CD4-positive, alpha-beta memory T cell (primary cell): ENCODE data around the gene CHCT1. TPM values are rescaled to one million over a fixed set of nuclear protein-coding genes. Genes with fewer than 3 reads are reported as not detected.

Experiments
- CTCF ChIA-PET: fragments of 350-600 bp; sonication (Branson Sonifier 250); formaldehyde crosslinking; loops from one replicate; lab custom pipeline; 2021; ENCODE audit warnings: inconsistent platforms; ENCODE audit not compliant: partially characterized antibody; lab: Charles Lee
- POLR2A ChIA-PET: fragments of 350-600 bp; sonication (Branson Sonifier 250); formaldehyde crosslinking; loops from one replicate; lab custom pipeline; 2021; ENCODE audit not compliant: partially characterized antibody; lab: Charles Lee
- DNase-seq, 5 donors: peaks; one replicate each; pipeline versions ENCODE4 v3.0.0 to v3.0.0-alpha.2; 2020 to 2022; ENCODE audit warnings: mixed read lengths in 1 of 5
- H3K27ac ChIP-seq: one replicate; pipeline ENCODE4 v1.7.0; 2013; ENCODE audit warnings: low read depth, low read length
- H3K27me3 ChIP-seq: 2 replicates; pipeline ENCODE4 v1.7.0; 2013; ENCODE audit warnings: mild to moderate bottlenecking, low read length, moderate library complexity; ENCODE audit not compliant: insufficient read depth
- H3K36me3 ChIP-seq: 2 replicates; pipeline ENCODE4 v1.7.0; 2013; ENCODE audit warnings: mild to moderate bottlenecking, low read length, moderate library complexity; ENCODE audit not compliant: insufficient read depth
- H3K4me1 ChIP-seq: 2 replicates; pipeline ENCODE4 v1.7.0; 2013; ENCODE audit warnings: mild to moderate bottlenecking, low read length, moderate library complexity; ENCODE audit not compliant: insufficient read depth
- H3K4me3 ChIP-seq, 2 donors: one replicate each; pipeline ENCODE4 v1.7.0; 2013; ENCODE audit warnings: low read length in 2 of 2, mild to moderate bottlenecking in 1 of 2
- H3K9me3 ChIP-seq, 2 donors: one replicate each; pipeline ENCODE4 v1.7.0; 2013; ENCODE audit warnings: low read length in 2 of 2, control low read depth in 1 of 2; ENCODE audit not compliant: control insufficient read depth in 1 of 2
- H3K27ac Mint-ChIP-seq, 7 donors: one replicate each; pipeline ENCODE4 v1.8.0; 2020 to 2021; ENCODE audit warnings: mixed read lengths in 7 of 7, mild to moderate bottlenecking in 6 of 7, inconsistent platforms in 3 of 7, moderate library complexity in 3 of 7
- H3K27me3 Mint-ChIP-seq, 2 donors: one replicate each; pipeline ENCODE4 v1.8.0; 2020 to 2021; ENCODE audit warnings: mixed read lengths in 2 of 2
- H3K36me3 Mint-ChIP-seq, 2 donors: one replicate each; pipeline ENCODE4 v1.8.0; 2020 to 2021; ENCODE audit warnings: mixed read lengths in 2 of 2, inconsistent platforms in 1 of 2, mild to moderate bottlenecking in 1 of 2
- H3K4me1 Mint-ChIP-seq, 4 donors: one replicate each; pipeline ENCODE4 v1.8.0; 2020 to 2021; ENCODE audit warnings: mixed read lengths in 4 of 4, mild to moderate bottlenecking in 1 of 4
- H3K4me3 Mint-ChIP-seq, 8 donors: one replicate each; pipeline ENCODE4 v1.8.0; 2020 to 2021; ENCODE audit warnings: mixed read lengths in 8 of 8, mild to moderate bottlenecking in 7 of 8, moderate library complexity in 6 of 8, inconsistent platforms in 3 of 8
- H3K9me3 Mint-ChIP-seq, 8 donors: one replicate each; pipeline ENCODE4 v1.8.0; 2020 to 2021; ENCODE audit warnings: mixed read lengths in 8 of 8, mild to moderate bottlenecking in 5 of 8, inconsistent platforms in 3 of 8, moderate library complexity in 1 of 8
- intact Hi-C: fragments of 100-400 bp; cut with micrococcal nuclease; formaldehyde crosslinking; loops from one replicate; pipeline ENCODE4 v1.15.1; 2023
- polyA plus RNA-seq, 2 donors: library from polyadenylated mRNA; unstranded; fragments of 300-500 nt; fragmentation: Illumina TruSeq; gene quantifications; one replicate each; pipeline ENCODE4 v1.2.3, GENCODE V29; 2021
- total RNA-seq, 2 experiments: library from RNA; stranded (reverse); gene quantifications; one replicate each; pipeline ENCODE4 v1.2.3, GENCODE V29; 2021

CHCT1 gene
- total and polyA plus RNA-seq, 4 experiments from 2014 or later = 0.54 TPM; not detected in 3

DNA sequence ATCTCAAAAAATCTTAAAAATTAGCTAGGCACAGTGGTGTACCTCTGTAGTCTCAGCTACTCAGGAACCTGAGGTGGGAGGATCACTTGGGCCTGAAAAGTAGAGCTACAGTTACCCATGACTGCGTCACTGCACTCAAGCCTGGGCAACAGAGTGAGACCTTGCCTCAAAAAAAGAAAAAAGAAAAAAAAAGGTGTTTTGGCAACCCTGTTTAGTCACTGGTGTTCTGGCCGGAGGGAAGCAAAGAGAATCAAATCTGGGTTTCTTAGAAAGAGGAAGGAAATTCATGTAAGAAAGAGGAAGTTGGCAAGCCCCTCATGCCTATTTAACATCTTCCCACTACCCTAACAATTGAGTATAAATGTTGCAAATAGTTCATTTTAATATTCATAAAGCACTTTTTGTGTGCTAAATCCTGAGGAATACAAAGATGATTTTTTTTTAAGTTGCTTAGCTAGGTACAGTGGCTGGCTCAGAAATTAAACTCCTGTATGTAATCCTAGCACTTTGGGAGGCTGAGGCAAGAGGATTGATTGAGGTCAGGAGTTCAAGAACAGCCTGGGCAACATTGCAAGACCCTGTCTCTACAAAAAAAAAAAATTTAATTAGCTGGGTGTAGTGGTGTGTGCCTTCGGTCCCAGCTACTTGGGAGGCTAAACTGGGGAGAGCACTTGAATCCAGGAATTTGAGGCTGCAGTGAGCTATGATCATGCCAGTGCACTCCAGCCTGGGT, 23.9 kb upstream of the CHCT1 start:
- no peak for DNase-seq
- no peaks in the 10 kb centered on the region for H3K9me3 ChIP-seq
- H3K9me3 Mint-ChIP-seq = no peaks in the 10 kb centered on the region
- H3K27ac Mint-ChIP-seq = peak overlapping the region in 2 of 7 donors; percentile 5 to 17
- POLR2A ChIA-PET = no interaction called here
- H3K27me3 Mint-ChIP-seq = peaks cover 0 to 2% of the 10 kb centered on the region in 2 donors
- H3K36me3 Mint-ChIP-seq = no peaks in the 10 kb centered on the region
- no peak overlapping the region for H3K27ac ChIP-seq
- no peaks in the 10 kb centered on the region for H3K27me3 ChIP-seq
- peaks cover 11% of the 10 kb centered on the region for H3K4me1 ChIP-seq
- intact Hi-C loops = no loop called here
- no peak overlapping the region for H3K4me3 Mint-ChIP-seq
- H3K36me3 ChIP-seq = no peaks in the 10 kb centered on the region
- H3K4me3 ChIP-seq = no peak overlapping the region
- CTCF ChIA-PET = interaction anchor here (0.6 kb wide), 1 partner anchor 15 kb away, joined by 3 read pairs; no protein-coding TSS in a partner anchor
- peaks cover 4 to 7% (median 5%) of the 10 kb centered on the region in 4 donors for H3K4me1 Mint-ChIP-seq

DNA sequence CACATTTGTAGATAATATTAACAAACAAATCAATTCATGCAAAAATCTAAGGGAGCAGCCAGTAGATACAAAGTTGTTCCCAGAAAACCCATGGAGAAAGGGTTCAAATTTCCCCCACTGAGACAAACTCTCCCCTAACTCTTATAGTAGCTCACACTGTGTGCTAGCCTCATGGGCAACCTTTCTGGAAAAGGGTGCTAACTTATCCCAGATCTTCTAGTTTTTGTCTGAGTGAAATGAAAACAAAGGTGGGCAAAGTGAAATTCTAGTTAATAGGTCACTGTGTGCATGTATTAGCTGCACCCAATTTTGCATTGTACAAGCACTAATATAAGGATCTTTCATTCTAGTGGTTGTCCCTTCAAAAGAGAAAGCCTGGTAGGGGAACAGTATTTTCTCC, 20.5 kb upstream of the CHCT1 start:
- Histone ChIP-seq H3K27ac (no peak overlapping the region), H3K27me3 (no peaks in the 10 kb centered on the region), H3K9me3 (no peaks in the 10 kb centered on the region), H3K4me3 (no peak overlapping the region), H3K4me1 (peaks cover 11% of the 10 kb centered on the region), H3K36me3 (no peaks in the 10 kb centered on the region)
- Mint-ChIP-seq H3K27ac (no peak overlapping the region), H3K36me3 (no peaks in the 10 kb centered on the region), H3K4me3 (no peak overlapping the region), H3K27me3 (peaks cover 0 to 3% of the 10 kb centered on the region in 2 donors), H3K4me1 (peaks cover 4 to 7% (median 5%) of the 10 kb centered on the region in 4 donors), H3K9me3 (no peaks in the 10 kb centered on the region)
- DNase-seq = no peak
- ChIA-PET POLR2A (no interaction called here), CTCF (no interaction called here)
- intact Hi-C loops = no loop called here

DNA sequence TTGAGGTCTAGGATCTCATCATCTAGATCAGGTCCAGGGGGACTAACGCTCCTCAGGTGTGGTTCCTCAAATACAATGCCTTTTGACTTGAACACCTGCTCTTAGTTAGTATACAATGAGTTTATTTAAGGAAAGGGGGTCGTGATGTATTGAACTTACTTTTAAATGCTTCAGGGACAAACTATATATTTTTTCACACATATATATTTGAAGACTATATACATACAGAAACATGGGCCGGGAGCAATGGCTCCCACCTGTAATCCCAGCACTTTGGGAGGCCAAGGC, 18.8 kb upstream of the CHCT1 start:
- Mint-ChIP-seq H3K9me3 (no peaks in the 10 kb centered on the region), H3K27me3 (peaks cover 4 to 9% of the 10 kb centered on the region in 2 donors), H3K27ac (no peak overlapping the region), H3K4me3 (no peak overlapping the region), H3K4me1 (peaks cover under 1 to 2% (median 1%) of the 10 kb centered on the region in 4 donors), H3K36me3 (no peaks in the 10 kb centered on the region)
- Histone ChIP-seq H3K36me3 (no peaks in the 10 kb centered on the region), H3K27me3 (no peaks in the 10 kb centered on the region), H3K4me1 (peaks cover 2% of the 10 kb centered on the region), H3K9me3 (no peaks in the 10 kb centered on the region), H3K27ac (no peak overlapping the region), H3K4me3 (no peak overlapping the region)
- ChIA-PET CTCF (no interaction called here), POLR2A (no interaction called here)
- intact Hi-C loops = no loop called here
- DNase-seq = no peak

DNA sequence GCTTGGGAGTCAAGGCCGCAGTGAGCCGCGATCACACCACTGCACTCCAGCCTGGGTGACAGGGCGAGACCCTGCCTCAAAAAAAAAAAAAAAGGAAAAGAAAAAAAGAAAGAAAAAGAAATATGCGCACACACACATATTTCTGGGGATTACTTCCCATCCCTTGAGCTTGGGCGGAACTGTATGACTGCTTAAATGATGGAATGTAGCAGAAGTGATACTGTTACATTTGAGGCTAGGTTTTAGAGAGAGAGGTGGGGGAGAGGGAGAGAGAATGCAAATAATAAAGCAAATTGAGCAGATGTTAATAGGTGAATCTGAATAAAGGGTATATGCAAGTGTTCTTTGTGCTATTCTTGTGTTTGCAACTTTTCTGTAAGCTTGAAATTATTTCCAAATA, 18.3 kb upstream of the CHCT1 start:
- H3K27me3 Mint-ChIP-seq = peaks cover 6 to 9% of the 10 kb centered on the region in 2 donors
- Histone ChIP-seq H3K4me1 (no peaks in the 10 kb centered on the region), H3K27ac (no peak overlapping the region), H3K4me3 (no peak overlapping the region), H3K36me3 (no peaks in the 10 kb centered on the region), H3K9me3 (no peaks in the 10 kb centered on the region), H3K27me3 (no peaks in the 10 kb centered on the region)
- no peaks in the 10 kb centered on the region for H3K36me3 Mint-ChIP-seq
- no peaks in the 10 kb centered on the region for H3K9me3 Mint-ChIP-seq
- DNase-seq = no peak
- no peak overlapping the region for H3K27ac Mint-ChIP-seq
- ChIA-PET POLR2A (no interaction called here), CTCF (interaction anchor here (1.4 kb wide), 2 partner anchors 17 to 20 kb away, joined by 3 to 4 read pairs; no protein-coding TSS in a partner anchor)
- H3K4me3 Mint-ChIP-seq = no peak overlapping the region
- intact Hi-C loops = no loop called here
- H3K4me1 Mint-ChIP-seq = no peaks in the 10 kb centered on the region

DNA sequence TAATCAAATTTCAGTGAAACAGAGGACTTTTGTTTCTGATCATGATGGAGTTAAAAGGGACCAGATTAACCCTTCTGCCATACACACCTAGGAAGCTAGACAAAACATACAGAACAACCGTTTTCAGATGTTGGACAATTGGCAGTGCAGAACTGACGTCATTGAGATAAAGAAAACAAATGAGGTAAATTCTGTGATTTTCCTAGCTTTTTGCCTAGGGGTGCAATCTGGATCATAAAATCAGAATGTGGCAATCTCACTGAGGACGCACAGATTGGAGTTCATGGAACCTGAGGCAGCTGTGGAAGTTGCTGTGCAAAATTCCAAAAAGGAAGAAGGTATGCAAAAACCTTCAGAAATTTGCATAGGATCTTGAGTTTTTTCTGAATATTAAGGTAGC, 15.4 kb upstream of the CHCT1 start:
- no peaks in the 10 kb centered on the region for H3K27me3 ChIP-seq
- no peak overlapping the region for H3K27ac ChIP-seq
- Mint-ChIP-seq H3K4me1 (no peaks in the 10 kb centered on the region), H3K27me3 (peaks cover 7 to 11% of the 10 kb centered on the region in 2 donors), H3K27ac (no peak overlapping the region), H3K4me3 (no peak overlapping the region), H3K36me3 (no peaks in the 10 kb centered on the region), H3K9me3 (no peaks in the 10 kb centered on the region)
- no peaks in the 10 kb centered on the region for H3K36me3 ChIP-seq
- no peak overlapping the region for H3K4me3 ChIP-seq
- no peak for DNase-seq
- intact Hi-C loops = no loop called here
- H3K9me3 ChIP-seq = no peaks in the 10 kb centered on the region
- no peaks in the 10 kb centered on the region for H3K4me1 ChIP-seq
- POLR2A ChIA-PET = no interaction called here
- CTCF ChIA-PET = interaction anchor here (1.3 kb wide), 1 partner anchor 11 kb away, joined by 3 read pairs; no protein-coding TSS in a partner anchor

DNA sequence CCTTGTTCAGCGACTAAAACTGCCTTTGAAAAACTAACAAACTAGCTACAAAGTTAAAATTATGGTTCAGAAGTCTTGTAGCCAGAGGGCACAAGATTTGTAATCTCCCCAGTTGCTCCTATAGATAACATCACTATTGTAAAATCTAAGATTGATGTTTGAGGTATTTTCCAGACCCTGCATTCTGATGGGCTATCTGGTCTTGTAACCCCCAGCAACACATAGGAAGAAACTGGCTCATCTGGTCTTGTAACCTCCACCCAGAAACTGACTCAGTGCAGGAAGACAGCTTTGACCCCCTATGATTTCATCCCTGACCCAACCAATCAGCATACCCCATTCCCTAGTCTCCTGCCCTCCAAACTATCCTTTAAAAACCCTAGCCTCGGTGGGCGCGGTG, 12.3 kb upstream of the CHCT1 start:
- Histone ChIP-seq H3K27me3 (no peaks in the 10 kb centered on the region), H3K9me3 (no peaks in the 10 kb centered on the region), H3K27ac (no peak overlapping the region), H3K36me3 (no peaks in the 10 kb centered on the region), H3K4me1 (no peaks in the 10 kb centered on the region), H3K4me3 (no peak overlapping the region)
- no peak overlapping the region for H3K4me3 Mint-ChIP-seq
- H3K36me3 Mint-ChIP-seq = no peaks in the 10 kb centered on the region
- DNase-seq = no peak
- peak overlapping the region in 1 of 7 donors; percentile 18 for H3K27ac Mint-ChIP-seq
- no peaks in the 10 kb centered on the region for H3K4me1 Mint-ChIP-seq
- CTCF ChIA-PET = interaction anchor here (1.3 kb wide), 1 partner anchor 11 kb away, joined by 5 read pairs; no protein-coding TSS in a partner anchor
- intact Hi-C loops = no loop called here
- H3K9me3 Mint-ChIP-seq = no peaks in the 10 kb centered on the region
- POLR2A ChIA-PET = interaction anchor here (1.0 kb wide), 1 partner anchor 190 kb away, joined by 3 read pairs; the partner anchor contains the start of gene PPM1D
- peaks cover 11% of the 10 kb centered on the region in 2 donors for H3K27me3 Mint-ChIP-seq

DNA sequence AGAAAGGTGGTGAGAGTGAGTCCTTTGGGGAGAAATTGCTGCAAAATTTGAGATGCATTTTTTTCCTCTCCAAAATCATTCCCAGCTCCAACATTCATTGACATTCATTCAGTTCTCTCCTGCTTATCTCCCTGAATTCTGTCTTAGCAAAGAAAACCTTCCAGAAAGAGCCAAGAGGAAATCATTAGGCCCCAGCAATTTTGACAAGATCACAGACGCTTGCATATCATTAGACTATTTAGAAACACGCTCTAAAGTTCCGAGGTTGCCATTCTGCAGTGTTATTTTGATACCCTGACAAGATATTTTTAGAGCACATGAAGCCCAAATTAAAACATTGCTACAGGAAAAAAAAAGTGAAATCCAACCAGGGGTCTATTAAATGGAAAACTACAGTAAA, 9.6 kb upstream of the CHCT1 start:
- ChIA-PET POLR2A (no interaction called here), CTCF (no interaction called here)
- Mint-ChIP-seq H3K27ac (no peak overlapping the region), H3K9me3 (no peaks in the 10 kb centered on the region), H3K4me1 (no peaks in the 10 kb centered on the region), H3K27me3 (peaks cover 6 to 7% of the 10 kb centered on the region in 2 donors), H3K4me3 (no peak overlapping the region), H3K36me3 (no peaks in the 10 kb centered on the region)
- no peaks in the 10 kb centered on the region for H3K27me3 ChIP-seq
- intact Hi-C loops = no loop called here
- H3K36me3 ChIP-seq = no peaks in the 10 kb centered on the region
- H3K4me1 ChIP-seq = no peaks in the 10 kb centered on the region
- DNase-seq = no peak
- no peak overlapping the region for H3K4me3 ChIP-seq
- H3K27ac ChIP-seq = no peak overlapping the region
- H3K9me3 ChIP-seq = no peaks in the 10 kb centered on the region
